Gastrocnemius medialis (tissue), 4 donors: ENCODE data around the gene ARHGAP1.

Experiments
- POLR2A ChIP-seq, 2 donors: fragments of 450-650 bp; IDR thresholded peaks; one replicate each; pipeline ENCODE4 v1.6.1; 2017; ENCODE audit warnings: antibody characterized with exemption in 2 of 2, mild to moderate bottlenecking in 2 of 2, moderate library complexity in 2 of 2
- TF ChIP-seq, protein P1 (sequence below), 5 experiments: fragments of 450-650 bp in 3 of 5; fragments of 200-600 bp in 2 of 5; sonication (generic) in 2 of 5; IDR thresholded peaks in 4 of 5; conservative IDR thresholded peaks in 1 of 5; 1 replicate in 4 of 5; 2 replicates in 1 of 5; pipeline ENCODE4 v1.5.1; 2016 to 2019; ENCODE audit warnings: antibody characterized with exemption in 5 of 5, mild to moderate bottlenecking in 3 of 5, moderate library complexity in 3 of 5

DNA sequence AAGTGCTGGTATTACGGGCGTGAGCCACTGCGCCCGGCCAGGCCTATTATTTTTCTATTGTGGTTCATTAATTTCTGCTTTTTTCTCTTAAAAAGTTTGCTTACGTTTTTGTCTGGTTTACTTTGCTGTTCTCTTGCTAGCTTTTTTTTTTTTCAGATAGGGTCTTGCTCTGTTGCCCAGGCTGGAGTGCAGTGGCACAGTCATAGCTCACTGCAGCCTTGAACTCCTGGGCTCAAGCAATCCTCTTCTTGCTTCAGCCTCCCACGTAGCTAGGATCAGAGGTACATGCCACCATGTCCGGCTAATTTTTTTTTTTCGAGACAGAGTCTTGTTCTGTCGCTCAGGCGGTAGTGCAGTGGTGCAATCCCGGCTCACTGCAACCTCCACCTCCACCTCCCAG lies 37.3 kb upstream of the ARHGAP1 start:
- TF ChIP-seq, protein P1, sequence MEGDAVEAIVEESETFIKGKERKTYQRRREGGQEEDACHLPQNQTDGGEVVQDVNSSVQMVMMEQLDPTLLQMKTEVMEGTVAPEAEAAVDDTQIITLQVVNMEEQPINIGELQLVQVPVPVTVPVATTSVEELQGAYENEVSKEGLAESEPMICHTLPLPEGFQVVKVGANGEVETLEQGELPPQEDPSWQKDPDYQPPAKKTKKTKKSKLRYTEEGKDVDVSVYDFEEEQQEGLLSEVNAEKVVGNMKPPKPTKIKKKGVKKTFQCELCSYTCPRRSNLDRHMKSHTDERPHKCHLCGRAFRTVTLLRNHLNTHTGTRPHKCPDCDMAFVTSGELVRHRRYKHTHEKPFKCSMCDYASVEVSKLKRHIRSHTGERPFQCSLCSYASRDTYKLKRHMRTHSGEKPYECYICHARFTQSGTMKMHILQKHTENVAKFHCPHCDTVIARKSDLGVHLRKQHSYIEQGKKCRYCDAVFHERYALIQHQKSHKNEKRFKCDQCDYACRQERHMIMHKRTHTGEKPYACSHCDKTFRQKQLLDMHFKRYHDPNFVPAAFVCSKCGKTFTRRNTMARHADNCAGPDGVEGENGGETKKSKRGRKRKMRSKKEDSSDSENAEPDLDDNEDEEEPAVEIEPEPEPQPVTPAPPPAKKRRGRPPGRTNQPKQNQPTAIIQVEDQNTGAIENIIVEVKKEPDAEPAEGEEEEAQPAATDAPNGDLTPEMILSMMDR (IDR thresholded peaks at IDR 0.05 in 4 of 5, conservative IDR thresholded peaks at IDR 0.05 in 1 of 5) = no peak
- TF ChIP-seq POLR2A (IDR thresholded peaks at IDR 0.05) = no peak
